ENCODE measurements around the gene SPON1. TPM values are rescaled to one million over a fixed set of nuclear protein-coding genes. Genes with fewer than 3 reads are reported as not detected.

The SPON1 gene
- total RNA-seq, 1 experiment from 2014 or later: 0.20 TPM

DNA sequence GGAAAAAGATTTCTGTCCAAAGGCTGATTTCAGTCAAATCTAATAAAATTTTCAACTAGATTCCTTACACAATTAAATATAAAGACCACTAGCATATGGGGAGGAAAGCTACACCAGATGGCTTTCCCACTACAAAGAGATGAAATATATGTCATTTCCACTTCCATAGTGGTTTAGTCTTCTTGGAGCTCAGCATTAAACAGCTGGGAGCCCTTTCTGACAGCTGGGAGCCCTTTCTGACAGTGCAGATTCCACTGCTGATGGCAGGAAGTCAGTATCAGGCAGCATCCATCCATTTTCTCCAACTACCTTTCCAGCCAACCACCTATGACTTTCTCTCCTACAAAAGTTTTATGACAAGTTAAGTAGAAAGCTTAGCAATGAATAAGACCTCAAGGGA is 218.6 kb downstream of the SPON1 start:
- no peak overlapping the region for H3K23ac ChIP-seq (ENCODE audit: insufficient read length, low read depth, low read length)
- no peak overlapping the region for H2BK20ac ChIP-seq (ENCODE audit: low read depth, low read length, poor library complexity, severe bottlenecking)
- H3K9me3 Mint-ChIP-seq: no peaks in the 10 kb centered on the region
- no peak overlapping the region for H2BK12ac ChIP-seq (ENCODE audit: insufficient read length, low read depth, low read length)
- no peak overlapping the region for H3T11ph ChIP-seq (ENCODE audit: low read length)
- no peaks in the 10 kb centered on the region for H3K79me2 ChIP-seq (ENCODE audit: insufficient read depth, low read length)
- no peak overlapping the region for H4K91ac ChIP-seq (ENCODE audit: insufficient read length, low read depth, low read length)
- H2AFZ ChIP-seq (ENCODE audit: low read length): no peak overlapping the region
- H3K27ac ChIP-seq (ENCODE audit: insufficient read length, low read depth, low read length): no peak overlapping the region
- H2AK5ac ChIP-seq (ENCODE audit: insufficient read length, low read length): no peak overlapping the region
- no peaks in the 10 kb centered on the region for H3K36me3 Mint-ChIP-seq (ENCODE audit: insufficient read depth in 1 of 3, low read depth in 3 of 3)
- no peaks in the 10 kb centered on the region for H4K20me1 ChIP-seq (ENCODE audit: control insufficient read depth, insufficient read depth, insufficient read length)
- no peak overlapping the region for H3K9ac ChIP-seq (ENCODE audit: extremely low read depth, insufficient read length, low read length)
- H4K8ac ChIP-seq (replicated peaks; ENCODE audit: insufficient read length, low read depth, low read length): no peak overlapping the region
- no peak overlapping the region for H2BK5ac ChIP-seq (ENCODE audit: insufficient read length, low read length)
- H3K4ac ChIP-seq (ENCODE audit: low read depth, low read length): no peak overlapping the region
- no peaks in the 10 kb centered on the region for H3K23me2 ChIP-seq (ENCODE audit: insufficient read length, low read depth, low read length, poor library complexity, severe bottlenecking)
- H3K27ac Mint-ChIP-seq: no peak overlapping the region
- H3K4me3 Mint-ChIP-seq: no peak overlapping the region
- no peak overlapping the region for H3K56ac ChIP-seq (ENCODE audit: insufficient read length, low read depth, low read length)
- no peak overlapping the region for H3K4me2 ChIP-seq (ENCODE audit: insufficient read depth, insufficient read length, low read length)
- H3K9me3 ChIP-seq (ENCODE audit: control insufficient read depth, low read depth, low read length): no peaks in the 10 kb centered on the region
- H2BK120ac ChIP-seq (ENCODE audit: low read depth, low read length, poor library complexity, severe bottlenecking): no peak overlapping the region
- no peak overlapping the region for H3K18ac ChIP-seq (ENCODE audit: insufficient read length, low read depth, low read length)
- no peaks in the 10 kb centered on the region for H3K27me3 ChIP-seq (ENCODE audit: insufficient read depth, low read length)
- TF ChIP-seq, protein P1, sequence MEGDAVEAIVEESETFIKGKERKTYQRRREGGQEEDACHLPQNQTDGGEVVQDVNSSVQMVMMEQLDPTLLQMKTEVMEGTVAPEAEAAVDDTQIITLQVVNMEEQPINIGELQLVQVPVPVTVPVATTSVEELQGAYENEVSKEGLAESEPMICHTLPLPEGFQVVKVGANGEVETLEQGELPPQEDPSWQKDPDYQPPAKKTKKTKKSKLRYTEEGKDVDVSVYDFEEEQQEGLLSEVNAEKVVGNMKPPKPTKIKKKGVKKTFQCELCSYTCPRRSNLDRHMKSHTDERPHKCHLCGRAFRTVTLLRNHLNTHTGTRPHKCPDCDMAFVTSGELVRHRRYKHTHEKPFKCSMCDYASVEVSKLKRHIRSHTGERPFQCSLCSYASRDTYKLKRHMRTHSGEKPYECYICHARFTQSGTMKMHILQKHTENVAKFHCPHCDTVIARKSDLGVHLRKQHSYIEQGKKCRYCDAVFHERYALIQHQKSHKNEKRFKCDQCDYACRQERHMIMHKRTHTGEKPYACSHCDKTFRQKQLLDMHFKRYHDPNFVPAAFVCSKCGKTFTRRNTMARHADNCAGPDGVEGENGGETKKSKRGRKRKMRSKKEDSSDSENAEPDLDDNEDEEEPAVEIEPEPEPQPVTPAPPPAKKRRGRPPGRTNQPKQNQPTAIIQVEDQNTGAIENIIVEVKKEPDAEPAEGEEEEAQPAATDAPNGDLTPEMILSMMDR (conservative IDR thresholded peaks at IDR 0.05): no peak
- peaks cover 4% of the 10 kb centered on the region; the same call in 1 of the 2 replicates for H3K4me1 ChIP-seq (ENCODE audit: insufficient read depth, low read length)
- H3K79me1 ChIP-seq (ENCODE audit: insufficient read depth, low read depth, low read length, poor library complexity, severe bottlenecking): no peaks in the 10 kb centered on the region
- H2BK15ac ChIP-seq (ENCODE audit: low read depth, low read length): no peak overlapping the region
- no peak overlapping the region for H3K14ac ChIP-seq (ENCODE audit: insufficient read depth, low read length)
- H4K5ac ChIP-seq (ENCODE audit: insufficient read length, low read depth, low read length): no peak overlapping the region
- H3K27me3 Mint-ChIP-seq (ENCODE audit: low read depth): no peaks in the 10 kb centered on the region; the same call in 1 of the 2 replicates
- DNase-seq: no peak
- H3K4me1 Mint-ChIP-seq: peaks cover 17 to 20% of the 10 kb centered on the region in 2 experiments

Measured in H9 (cell line).